PC-3 (cell line): Measurements from ENCODE around the gene TRDN.

ENCODE experiments used
- EZH2 ChIP-seq: fragments of 300-600 bp; sonication (generic); IDR thresholded peaks from one replicate; pipeline ENCODE4 v1.6.1; 2017; ENCODE audit warnings: antibody characterized with exemption, mild to moderate bottlenecking, low read length; ENCODE audit not compliant: unreplicated experiment
- TF ChIP-seq, protein P1 (sequence below): fragments of 300-600 bp; sonication (generic); conservative IDR thresholded peaks from 2 replicates; pipeline ENCODE4 v1.5.1; 2017; ENCODE audit warnings: antibody characterized with exemption, low read depth, mild to moderate bottlenecking, low read length

DNA sequence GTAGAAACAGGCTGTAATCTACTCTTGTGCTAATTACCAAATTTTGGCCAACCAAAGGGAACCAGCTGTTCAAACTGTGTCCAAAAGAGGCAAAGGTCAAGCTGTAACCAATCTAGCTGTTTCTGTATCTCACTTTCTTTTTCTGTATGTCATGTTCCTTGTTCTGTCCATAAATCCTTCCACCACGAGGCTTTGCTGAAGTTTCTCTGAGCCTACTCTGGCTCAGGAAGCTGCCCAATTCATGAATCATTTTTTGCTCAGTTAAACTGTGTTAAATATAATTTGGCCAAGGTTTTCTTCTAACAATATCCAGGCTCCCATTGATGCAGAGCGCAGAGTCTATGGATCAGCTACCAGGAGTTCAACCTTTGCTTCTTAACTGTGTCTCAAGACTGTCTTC is 272.8 kb downstream of the TRDN start:
- TF ChIP-seq, protein P1, sequence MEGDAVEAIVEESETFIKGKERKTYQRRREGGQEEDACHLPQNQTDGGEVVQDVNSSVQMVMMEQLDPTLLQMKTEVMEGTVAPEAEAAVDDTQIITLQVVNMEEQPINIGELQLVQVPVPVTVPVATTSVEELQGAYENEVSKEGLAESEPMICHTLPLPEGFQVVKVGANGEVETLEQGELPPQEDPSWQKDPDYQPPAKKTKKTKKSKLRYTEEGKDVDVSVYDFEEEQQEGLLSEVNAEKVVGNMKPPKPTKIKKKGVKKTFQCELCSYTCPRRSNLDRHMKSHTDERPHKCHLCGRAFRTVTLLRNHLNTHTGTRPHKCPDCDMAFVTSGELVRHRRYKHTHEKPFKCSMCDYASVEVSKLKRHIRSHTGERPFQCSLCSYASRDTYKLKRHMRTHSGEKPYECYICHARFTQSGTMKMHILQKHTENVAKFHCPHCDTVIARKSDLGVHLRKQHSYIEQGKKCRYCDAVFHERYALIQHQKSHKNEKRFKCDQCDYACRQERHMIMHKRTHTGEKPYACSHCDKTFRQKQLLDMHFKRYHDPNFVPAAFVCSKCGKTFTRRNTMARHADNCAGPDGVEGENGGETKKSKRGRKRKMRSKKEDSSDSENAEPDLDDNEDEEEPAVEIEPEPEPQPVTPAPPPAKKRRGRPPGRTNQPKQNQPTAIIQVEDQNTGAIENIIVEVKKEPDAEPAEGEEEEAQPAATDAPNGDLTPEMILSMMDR: no peak
- no peak for TF ChIP-seq EZH2
